ENCODE data around the gene PTGES3L. TPM values are rescaled to one million over a fixed set of nuclear protein-coding genes. Genes with fewer than 3 reads are reported as not detected.
A peak's percentile ranks its signal among the peaks of the same experiment; 100 is the strongest.

The PTGES3L gene
- total RNA-seq, 1 experiment from 2014 or later, result 1.7 TPM

- no peak for ATAC-seq
- CTCF ChIA-PET, result no interaction called here
- H3K4me2 ChIP-seq (ENCODE audit: low read length), result no peak overlapping the region
Measured at GRCh38 chr17:42969001-42969581, 10.8 kb downstream of the PTGES3L start.

More at GRCh38 chr17:42969001-42969581, 10.8 kb downstream of the PTGES3L start:
- H4K20me1 ChIP-seq (ENCODE audit: insufficient read depth), result no peaks in the 10 kb centered on the region
- no peaks in the 10 kb centered on the region for H3K27me3 ChIP-seq (ENCODE audit: insufficient read depth, low read length)
- intact Hi-C loops (cut with micrococcal nuclease), result no loop called here
- H2AFZ ChIP-seq (ENCODE audit: low read depth, low read length, poor library complexity, severe bottlenecking), result no peak overlapping the region
- no TSS peak for BruUV-seq (replicated peaks)
- H3K9me2 ChIP-seq (ENCODE audit: insufficient read depth), result no peaks in the 10 kb centered on the region
- no peak overlapping the region for H3K4me3 ChIP-seq (replicated peaks in 1 of 2; ENCODE audit: low read depth in 1 of 2, low read length in 2 of 2)
- no peaks in the 10 kb centered on the region for H3K9me3 ChIP-seq (ENCODE audit: control insufficient read depth in 1 of 2, insufficient read depth in 1 of 2, low read depth in 1 of 2, low read length in 2 of 2)
- POLR2A ChIA-PET, result interaction anchor here (1.4 kb wide), 1 partner anchor 29 kb away, joined by 3 read pairs; no protein-coding TSS in a partner anchor
- peaks cover 8 to 12% of the 10 kb centered on the region in 2 experiments; a peak in 3 of 4 replicates for H3K4me1 ChIP-seq (ENCODE audit: control insufficient read depth in 1 of 2, insufficient read depth in 2 of 2, low read length in 2 of 2)
- H3K27ac ChIP-seq (ENCODE audit: low read depth, low read length), result no peak overlapping the region
- no peak for DNase-seq (ENCODE audit: low read depth, low spot score)
- RAD21 ChIA-PET (ENCODE audit: low non-redundant PET in 1 of 2, low total read pairs in 2 of 2, uncharacterized antibody in 2 of 2, unreplicated experiment in 2 of 2), result interaction anchor here in 1 of 2 experiments (1.9 kb wide), 1 partner anchor 29 kb away, joined by 4 read pairs; the partner anchor contains the start of gene RPL27
- peaks cover 1% of the 10 kb centered on the region for H3K79me2 ChIP-seq (ENCODE audit: insufficient read depth, low read length)
- no peak overlapping the region for H3K9ac ChIP-seq (ENCODE audit: low read length)
- no peaks in the 10 kb centered on the region for H3K36me3 ChIP-seq (ENCODE audit: control insufficient read depth in 1 of 2, insufficient read depth in 2 of 2, low read length in 2 of 2)
- no peak for TF ChIP-seq REST (IDR thresholded peaks at IDR 0.05; ENCODE audit: low read depth)
- no peak for TF ChIP-seq POLR2AphosphoS5 (IDR thresholded peaks at IDR 0.05; ENCODE audit: low read depth, low read length)
- TF ChIP-seq CEBPB (IDR thresholded peaks at IDR 0.05; ENCODE audit: low read depth), result peak; percentile 43; the same call in 1 of the 2 replicates

All from HCT116 (cell line).